Activated T-helper 17 cell treated with anti-CD3 and anti-CD28 coated beads, Interleukin-2, amount 50 U/mL, for 72 hours (primary cell): ENCODE measurements around the gene LIX1. TPM values are rescaled to one million over a fixed set of nuclear protein-coding genes. Genes with fewer than 3 reads are reported as not detected.
"Not testable (repeated sequence)": the region's sequence is repeated elsewhere in the genome, so short reads cannot be mapped to it uniquely, and the experiment has no call there.

ENCODE experiments used
- ATAC-seq: fragments of 150-1000 bp; cut with Tn5 transposase; replicated peaks from 2 replicates; pipeline ENCODE4 v1.10.0; 2021; ENCODE audit warnings: mild to moderate bottlenecking, moderate library complexity
- H3K27ac Mint-ChIP-seq: one replicate; pipeline ENCODE4 v1.8.0; 2022; ENCODE audit warnings: mixed read lengths
- H3K27me3 Mint-ChIP-seq: one replicate; pipeline ENCODE4 v1.8.0; 2022; ENCODE audit warnings: mixed read lengths
- H3K36me3 Mint-ChIP-seq: one replicate; pipeline ENCODE4 v1.8.0; 2022; ENCODE audit warnings: low read depth, mild to moderate bottlenecking, mixed read lengths
- H3K4me1 Mint-ChIP-seq: one replicate; pipeline ENCODE4 v1.8.0; 2022; ENCODE audit warnings: mixed read lengths
- H3K4me3 Mint-ChIP-seq: one replicate; pipeline ENCODE4 v1.8.0; 2022; ENCODE audit warnings: mild to moderate bottlenecking, mixed read lengths
- H3K9me3 Mint-ChIP-seq: one replicate; pipeline ENCODE4 v1.8.0; 2022; ENCODE audit warnings: mixed read lengths
- total RNA-seq, 2 donors: library from RNA; stranded (reverse); gene quantifications; one replicate each; pipeline ENCODE4 v1.2.3, GENCODE V29; 2022

The LIX1 gene
- total RNA-seq, 2 donors from 2014 or later: not detected

DNA sequence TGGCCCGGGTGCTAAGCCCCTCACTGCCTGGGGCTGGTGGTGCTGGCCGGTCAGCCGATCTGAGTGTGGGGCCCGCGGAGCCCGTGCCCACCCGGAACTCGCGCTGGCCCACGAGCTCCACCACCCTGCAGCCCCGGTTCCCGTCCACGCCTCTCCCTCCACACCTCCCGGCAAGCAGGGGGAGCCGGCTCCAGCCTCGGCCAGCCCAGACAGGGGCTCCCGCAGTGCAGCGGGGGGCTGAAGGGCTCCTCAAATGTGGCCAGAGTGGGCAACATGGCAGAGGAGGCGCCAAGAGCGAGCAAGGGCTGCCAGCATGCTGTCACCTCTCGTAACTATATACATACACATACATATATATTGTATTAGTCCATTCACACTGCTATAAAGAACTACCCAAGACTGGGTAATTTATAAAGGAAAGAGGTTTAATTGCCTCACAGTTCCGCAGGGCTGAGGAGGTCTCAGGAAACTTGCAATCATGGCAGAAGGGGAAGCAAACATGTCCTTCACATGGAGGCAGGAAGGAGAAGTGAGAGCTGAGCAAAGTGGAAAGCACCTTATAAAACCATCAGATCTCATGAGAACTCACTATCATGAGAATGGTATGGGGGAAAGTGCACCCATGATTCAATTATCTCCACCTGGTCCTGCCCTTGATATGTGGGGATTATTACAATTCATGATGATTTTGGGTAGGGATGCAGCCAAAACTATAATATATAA lies 56.8 kb downstream of the LIX1 start:
- ATAC-seq: no peak
- Mint-ChIP-seq H3K27me3 (no peaks in the 10 kb centered on the region), H3K36me3 (no peaks in the 10 kb centered on the region), H3K4me3 (no peak overlapping the region), H3K27ac (no peak overlapping the region), H3K4me1 (peaks cover 7% of the 10 kb centered on the region), H3K9me3 (no peaks in the 10 kb centered on the region)

DNA sequence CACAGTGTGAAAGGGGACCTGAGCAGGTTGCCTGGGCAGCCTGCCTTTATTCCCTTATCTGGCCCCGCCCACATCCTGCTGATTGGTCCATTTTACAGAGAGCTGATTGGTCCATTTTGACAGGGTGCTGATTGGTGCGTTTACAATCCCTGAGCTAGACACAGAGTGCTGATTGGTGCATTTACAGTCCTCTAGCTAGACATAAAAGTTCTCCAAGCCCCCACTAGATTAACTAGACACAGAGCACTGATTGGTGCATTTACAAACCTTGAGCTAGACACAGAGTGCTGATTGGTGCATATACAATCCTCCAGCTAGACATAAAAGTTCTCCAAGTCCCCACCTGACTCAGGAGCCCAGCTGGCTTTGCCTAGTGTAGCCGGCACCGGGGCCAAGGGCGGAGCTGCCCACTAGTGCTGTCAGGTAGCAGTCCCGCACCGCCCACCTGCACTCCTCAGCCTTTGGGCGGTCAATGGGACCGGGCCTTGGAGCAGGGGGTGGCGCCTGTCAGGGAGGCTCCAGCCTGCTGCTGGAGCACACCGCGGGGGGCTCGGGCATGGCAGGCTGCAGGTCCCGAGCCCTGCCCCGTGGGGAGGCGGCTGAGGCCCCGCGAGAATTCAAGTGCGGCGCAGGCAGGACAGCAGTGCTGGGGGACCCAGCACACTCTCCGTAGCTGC lies 57.5 kb downstream of the LIX1 start:
- H3K36me3 Mint-ChIP-seq, H3K4me3 Mint-ChIP-seq, H3K4me1 Mint-ChIP-seq, H3K27me3 Mint-ChIP-seq, ATAC-seq, H3K27ac Mint-ChIP-seq, H3K9me3 Mint-ChIP-seq: not testable (repeated sequence)

- no peak overlapping the region for H3K27ac Mint-ChIP-seq
- no peaks in the 10 kb centered on the region for H3K36me3 Mint-ChIP-seq
- ATAC-seq: peak; percentile 57
- H3K9me3 Mint-ChIP-seq: no peaks in the 10 kb centered on the region
- H3K4me1 Mint-ChIP-seq: peaks cover 13% of the 10 kb centered on the region
- no peaks in the 10 kb centered on the region for H3K27me3 Mint-ChIP-seq
- H3K4me3 Mint-ChIP-seq: no peak overlapping the region
Measured at GRCh38 chr5:97078958-97079743, 63.3 kb downstream of the LIX1 start.

GRCh38 chr5:97077246-97077645 lies 65.2 kb downstream of the LIX1 start:
- ATAC-seq: no peak
- H3K27me3 Mint-ChIP-seq: peaks cover 4% of the 10 kb centered on the region
- H3K36me3 Mint-ChIP-seq: no peaks in the 10 kb centered on the region
- no peak overlapping the region for H3K4me3 Mint-ChIP-seq
- H3K27ac Mint-ChIP-seq: no peak overlapping the region
- peaks cover 11% of the 10 kb centered on the region for H3K4me1 Mint-ChIP-seq
- H3K9me3 Mint-ChIP-seq: no peaks in the 10 kb centered on the region

DNA sequence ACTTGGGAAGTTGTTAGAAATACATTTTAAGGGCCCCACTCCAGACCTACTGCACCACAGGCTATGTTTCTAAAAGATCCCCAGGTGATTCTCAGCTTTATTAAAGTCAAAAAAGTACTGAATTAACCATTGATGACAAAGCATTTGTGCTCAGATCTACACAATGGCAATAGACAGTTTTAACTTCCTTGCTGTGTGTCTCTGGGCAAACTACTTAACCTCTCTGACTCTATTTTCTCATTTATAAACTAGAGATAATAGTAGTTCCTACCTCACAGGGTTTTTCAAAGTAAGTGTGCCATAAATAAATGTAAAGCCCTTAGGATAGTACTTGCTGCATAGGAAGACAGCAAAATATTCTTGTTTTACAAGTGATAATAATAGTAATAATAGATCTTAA lies 66.3 kb downstream of the LIX1 start:
- H3K27ac Mint-ChIP-seq: no peak overlapping the region
- no peak overlapping the region for H3K4me3 Mint-ChIP-seq
- peaks cover 4% of the 10 kb centered on the region for H3K27me3 Mint-ChIP-seq
- no peaks in the 10 kb centered on the region for H3K36me3 Mint-ChIP-seq
- H3K4me1 Mint-ChIP-seq: peaks cover 5% of the 10 kb centered on the region
- ATAC-seq: no peak
- H3K9me3 Mint-ChIP-seq: no peaks in the 10 kb centered on the region

DNA sequence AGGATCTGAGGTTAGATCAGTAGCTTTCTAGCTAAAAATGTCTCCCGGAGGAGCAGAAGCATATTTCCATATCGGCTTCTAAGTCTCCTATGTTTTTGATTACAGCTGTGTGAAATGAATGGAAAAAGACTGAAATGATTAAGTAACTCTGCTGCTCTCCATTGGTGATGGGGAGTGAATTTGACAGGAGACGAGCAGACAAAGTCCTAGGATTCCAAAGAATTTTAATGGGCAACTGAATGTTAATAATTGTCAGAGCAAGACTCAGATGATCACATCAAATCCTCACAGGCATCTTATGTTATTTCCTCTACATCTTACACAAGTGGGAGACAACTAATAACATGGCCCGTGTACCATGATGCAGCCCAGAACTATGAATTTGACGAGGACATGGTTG lies 66.8 kb downstream of the LIX1 start:
- peaks cover 5% of the 10 kb centered on the region for H3K4me1 Mint-ChIP-seq
- no peaks in the 10 kb centered on the region for H3K36me3 Mint-ChIP-seq
- no peak overlapping the region for H3K27ac Mint-ChIP-seq
- peaks cover 4% of the 10 kb centered on the region for H3K27me3 Mint-ChIP-seq
- H3K4me3 Mint-ChIP-seq: no peak overlapping the region
- ATAC-seq: no peak
- H3K9me3 Mint-ChIP-seq: no peaks in the 10 kb centered on the region

DNA sequence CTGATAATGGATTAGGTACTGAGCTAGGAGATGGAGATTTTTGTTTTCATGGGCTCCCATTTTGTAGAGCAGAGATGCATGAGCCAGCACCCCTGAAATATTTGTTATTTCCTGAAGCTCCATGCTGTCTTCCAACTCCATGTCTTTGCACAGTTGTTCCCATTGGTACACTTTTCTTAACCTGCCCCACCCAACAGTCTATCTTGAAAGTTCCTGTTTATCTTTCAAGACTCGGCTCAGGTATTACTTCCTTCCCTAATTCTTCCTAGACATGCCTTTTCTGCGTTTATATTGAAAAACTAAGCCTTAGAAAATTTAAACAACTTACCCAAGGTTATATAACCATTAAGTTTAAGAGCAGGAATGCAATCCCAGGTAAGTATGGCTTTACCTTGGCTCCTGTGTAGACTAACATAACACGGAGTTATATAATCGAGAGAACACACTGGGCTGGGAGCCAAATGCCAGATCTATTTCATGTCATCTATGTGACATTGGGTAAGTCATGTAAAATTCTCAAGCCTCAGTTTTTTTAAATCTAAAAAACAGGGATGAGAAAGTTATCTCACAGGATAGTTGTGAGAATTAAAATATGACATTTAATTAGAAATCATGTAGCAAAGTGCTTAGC lies 67.4 kb downstream of the LIX1 start:
- Mint-ChIP-seq H3K9me3 (no peaks in the 10 kb centered on the region), H3K4me3 (no peak overlapping the region), H3K36me3 (no peaks in the 10 kb centered on the region), H3K27ac (no peak overlapping the region), H3K27me3 (peaks cover 4% of the 10 kb centered on the region), H3K4me1 (peaks cover 5% of the 10 kb centered on the region)
- ATAC-seq: no peak

GRCh38 chr5:97073420-97073819 lies 69.0 kb downstream of the LIX1 start:
- Mint-ChIP-seq H3K9me3 (no peaks in the 10 kb centered on the region), H3K27me3 (peaks cover 4% of the 10 kb centered on the region), H3K4me1 (no peaks in the 10 kb centered on the region), H3K4me3 (no peak overlapping the region), H3K36me3 (no peaks in the 10 kb centered on the region), H3K27ac (no peak overlapping the region)
- ATAC-seq: no peak

DNA sequence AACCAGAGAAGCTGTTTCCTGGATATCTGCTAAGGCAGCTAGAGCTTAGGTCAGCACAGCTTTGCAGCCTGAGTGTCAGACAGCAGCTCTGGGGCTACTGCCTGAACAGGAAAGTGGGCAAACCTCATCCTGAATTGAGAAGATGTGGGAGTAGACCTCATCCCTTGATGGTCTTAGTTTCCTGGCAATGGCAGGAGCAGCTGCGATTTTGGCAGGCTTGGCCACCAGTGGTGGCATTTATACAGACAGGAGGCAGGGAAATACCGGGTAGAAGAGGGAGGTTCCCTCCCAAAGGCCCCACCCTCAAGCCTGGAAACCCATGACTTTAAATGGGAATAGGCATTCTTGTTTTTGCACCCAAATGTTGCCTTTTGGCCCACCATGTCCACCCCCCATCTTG lies 69.7 kb downstream of the LIX1 start:
- ATAC-seq: no peak
- H3K27ac Mint-ChIP-seq: no peak overlapping the region
- peaks cover 4% of the 10 kb centered on the region for H3K27me3 Mint-ChIP-seq
- H3K9me3 Mint-ChIP-seq: no peaks in the 10 kb centered on the region
- no peaks in the 10 kb centered on the region for H3K36me3 Mint-ChIP-seq
- no peak overlapping the region for H3K4me3 Mint-ChIP-seq
- H3K4me1 Mint-ChIP-seq: no peaks in the 10 kb centered on the region

DNA sequence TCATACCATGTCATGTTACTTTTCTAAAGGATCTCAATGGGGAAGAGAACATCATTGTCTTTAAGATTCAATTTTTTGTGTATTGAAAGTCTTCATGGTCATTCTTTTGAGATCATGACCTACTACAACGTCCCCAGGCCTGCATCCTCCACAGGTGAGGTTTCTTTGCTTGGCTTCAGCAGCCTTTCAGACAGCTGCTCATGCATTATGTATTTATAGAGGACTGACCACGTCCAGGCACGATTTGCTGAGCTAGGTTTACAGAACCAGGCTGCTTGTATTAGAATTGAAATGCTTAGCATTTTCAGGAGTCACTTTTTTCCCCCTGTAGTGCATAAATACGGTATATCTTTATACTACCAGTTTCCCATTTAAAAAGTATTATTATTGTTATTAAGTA lies 70.4 kb downstream of the LIX1 start:
- H3K27me3 Mint-ChIP-seq: peaks cover 4% of the 10 kb centered on the region

DNA sequence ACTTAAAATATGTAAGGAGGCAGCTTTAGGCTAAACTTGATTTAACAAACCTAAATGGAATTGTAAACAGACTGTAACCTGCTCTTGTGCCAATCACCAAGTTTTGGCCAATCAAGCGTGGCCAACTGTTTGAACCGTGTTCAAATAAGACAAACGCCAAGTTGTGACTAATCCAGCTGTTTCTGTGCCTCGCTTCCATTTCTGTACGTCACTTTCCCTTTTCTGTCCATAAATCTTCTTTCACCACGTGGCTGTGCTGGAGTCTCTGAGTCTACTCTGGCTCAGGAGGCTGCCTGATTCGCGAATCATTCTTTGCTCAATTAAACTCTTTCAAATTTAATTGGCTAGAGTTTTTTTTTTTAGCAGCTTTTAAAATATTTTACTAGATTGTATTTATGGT lies 71.3 kb downstream of the LIX1 start:
- H3K27me3 Mint-ChIP-seq: peaks cover 4% of the 10 kb centered on the region
- no peak overlapping the region for H3K27ac Mint-ChIP-seq
- H3K9me3 Mint-ChIP-seq: no peaks in the 10 kb centered on the region
- no peak overlapping the region for H3K4me3 Mint-ChIP-seq
- no peaks in the 10 kb centered on the region for H3K4me1 Mint-ChIP-seq
- H3K36me3 Mint-ChIP-seq: no peaks in the 10 kb centered on the region
- ATAC-seq: no peak

More for the DNA sequence above, 70.4 kb downstream of the LIX1 start:
- no peaks in the 10 kb centered on the region for H3K9me3 Mint-ChIP-seq
- no peak overlapping the region for H3K27ac Mint-ChIP-seq
- no peak overlapping the region for H3K4me3 Mint-ChIP-seq
- ATAC-seq: no peak
- H3K4me1 Mint-ChIP-seq: no peaks in the 10 kb centered on the region
- H3K36me3 Mint-ChIP-seq: no peaks in the 10 kb centered on the region

GRCh38 chr5:97070234-97070633 lies 72.2 kb downstream of the LIX1 start:
- no peak for ATAC-seq
- Mint-ChIP-seq H3K4me3 (no peak overlapping the region), H3K9me3 (no peaks in the 10 kb centered on the region), H3K27me3 (peaks cover 4% of the 10 kb centered on the region), H3K36me3 (no peaks in the 10 kb centered on the region), H3K4me1 (no peaks in the 10 kb centered on the region), H3K27ac (no peak overlapping the region)

DNA sequence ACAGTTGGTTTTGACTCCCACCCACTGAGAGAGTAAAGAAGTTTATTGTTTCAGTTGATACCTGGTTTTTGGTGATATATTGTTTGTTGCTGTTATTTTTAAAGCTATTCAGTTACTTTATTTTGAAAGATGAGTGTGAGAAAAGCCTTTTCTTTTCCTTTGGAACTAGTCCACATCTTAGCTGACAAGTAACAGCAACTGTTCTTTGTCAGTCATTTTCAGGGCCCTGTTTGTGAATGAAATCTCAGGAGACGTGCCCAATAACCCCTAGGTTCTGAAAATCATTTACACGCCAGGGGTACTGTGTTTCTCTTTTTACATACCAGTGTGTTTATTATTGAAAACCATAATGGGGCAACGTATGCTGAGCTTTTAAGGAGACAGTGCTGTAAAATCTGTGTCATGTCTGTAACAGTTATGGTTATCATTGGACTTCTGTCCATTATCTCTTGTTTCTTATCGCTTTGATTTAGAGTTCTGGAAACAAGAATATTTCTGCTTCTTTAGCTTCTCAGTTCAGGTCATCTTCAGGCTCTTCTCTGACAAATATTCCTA lies 75.0 kb downstream of the LIX1 start:
- no peaks in the 10 kb centered on the region for H3K9me3 Mint-ChIP-seq
- no peak overlapping the region for H3K27ac Mint-ChIP-seq
- no peaks in the 10 kb centered on the region for H3K36me3 Mint-ChIP-seq
- H3K4me3 Mint-ChIP-seq: no peak overlapping the region
- no peaks in the 10 kb centered on the region for H3K4me1 Mint-ChIP-seq
- no peak for ATAC-seq
- H3K27me3 Mint-ChIP-seq: no peaks in the 10 kb centered on the region

GRCh38 chr5:97065475-97065874 lies 76.9 kb downstream of the LIX1 start:
- Mint-ChIP-seq H3K27me3 (no peaks in the 10 kb centered on the region), H3K9me3 (no peaks in the 10 kb centered on the region), H3K27ac (no peak overlapping the region), H3K4me1 (no peaks in the 10 kb centered on the region), H3K36me3 (no peaks in the 10 kb centered on the region), H3K4me3 (no peak overlapping the region)
- ATAC-seq: no peak
